Endothelial cell of hepatic sinusoid (primary cell): ENCODE results near the gene MRPL14.

Experiments
- in situ Hi-C: cut with HindIII; loops from 2 replicates; pipeline ENCODE4 v1.10.0; 2017; ENCODE audit warnings: low sequenced_read_pairs

MRPL14 gene

DNA sequence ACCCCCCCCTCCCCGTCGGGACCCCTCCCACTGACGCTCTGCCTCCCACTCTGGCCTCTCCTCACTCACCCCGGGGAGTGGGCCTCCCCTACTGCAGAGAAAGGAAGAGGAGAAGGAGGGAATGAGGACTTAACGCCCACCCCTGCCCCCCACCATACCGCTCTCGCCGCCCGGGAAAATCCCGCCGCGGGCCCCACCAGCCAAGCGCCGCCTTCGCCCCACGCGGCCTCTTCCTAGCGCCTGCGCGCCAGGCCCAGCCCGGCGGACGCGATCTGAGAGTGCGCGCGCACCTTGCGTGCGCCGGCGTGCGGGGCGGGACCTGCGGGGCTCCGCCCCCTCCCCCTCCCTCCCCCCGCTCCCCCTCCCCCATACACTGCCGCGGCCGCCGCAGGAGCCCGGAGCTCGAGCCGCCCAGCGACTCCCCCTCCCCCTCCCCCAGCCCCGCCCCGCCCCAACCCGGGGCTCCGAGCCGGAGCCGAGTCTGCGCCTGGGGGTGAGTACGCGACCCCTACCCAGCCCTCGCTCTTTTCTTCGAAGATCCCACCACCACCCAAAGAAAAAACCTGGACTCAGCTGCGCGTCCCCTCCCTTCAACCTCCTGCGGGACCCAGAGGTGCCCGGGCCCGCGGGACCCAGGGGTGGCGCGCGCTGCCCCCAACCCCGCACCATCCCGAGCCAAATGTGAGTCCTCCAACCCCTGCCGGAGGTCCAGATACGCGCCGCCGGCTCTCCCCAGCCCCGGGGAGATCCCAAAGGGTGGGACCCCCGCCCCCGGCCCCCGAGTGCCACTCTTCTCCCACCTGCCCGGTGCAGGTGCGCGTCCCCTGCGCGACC is at the start of gene MRPL14, which contains the start of gene TMEM63B:
MRPL14 (minus strand) TSS at position 267 of the 834 bp plus-strand sequence. CDS start 10,841 bp downstream, outside the sequence.
TMEM63B (plus strand) TSS at position 369 of the 834 bp plus-strand sequence. CDS start 7,031 bp downstream, outside the sequence.
- in situ Hi-C loops: no loop called here

- in situ Hi-C loops: no loop called here
Observed at GRCh38 chr6:44176130-44176761, 49.0 kb upstream of the MRPL14 start.

DNA sequence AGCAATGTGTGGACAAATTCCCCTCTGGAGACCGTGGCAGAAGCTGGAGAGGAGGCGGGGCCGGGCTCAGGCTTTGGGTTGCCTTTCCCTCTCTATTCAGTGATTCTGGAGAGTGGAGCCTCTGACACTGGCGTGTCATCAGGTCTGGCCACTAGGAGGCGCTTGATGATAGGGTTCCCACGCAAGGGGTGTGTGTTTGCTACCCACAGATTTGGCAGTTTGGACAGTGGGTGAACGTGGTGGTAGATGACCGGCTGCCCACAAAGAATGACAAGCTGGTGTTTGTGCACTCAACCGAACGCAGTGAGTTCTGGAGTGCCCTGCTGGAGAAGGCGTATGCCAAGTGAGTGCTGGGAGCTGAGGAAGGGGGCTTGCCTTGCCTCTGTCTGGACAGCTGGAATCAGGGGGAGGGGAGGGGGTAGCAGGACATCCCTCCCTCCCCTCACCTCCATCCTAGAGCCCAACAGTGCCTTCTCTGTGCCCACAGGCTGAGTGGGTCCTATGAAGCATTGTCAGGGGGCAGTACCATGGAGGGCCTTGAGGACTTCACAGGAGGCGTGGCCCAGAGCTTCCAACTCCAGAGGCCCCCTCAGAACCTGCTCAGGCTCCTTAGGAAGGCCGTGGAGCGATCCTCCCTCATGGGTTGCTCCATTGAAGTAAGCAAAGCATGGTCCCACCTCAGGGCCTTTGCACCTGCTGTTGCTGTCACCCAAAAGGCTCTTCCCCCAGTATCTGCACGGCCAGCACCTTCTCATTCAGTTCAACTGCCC is 45.7 kb upstream of the MRPL14 start:
- in situ Hi-C loops: no loop called here

DNA sequence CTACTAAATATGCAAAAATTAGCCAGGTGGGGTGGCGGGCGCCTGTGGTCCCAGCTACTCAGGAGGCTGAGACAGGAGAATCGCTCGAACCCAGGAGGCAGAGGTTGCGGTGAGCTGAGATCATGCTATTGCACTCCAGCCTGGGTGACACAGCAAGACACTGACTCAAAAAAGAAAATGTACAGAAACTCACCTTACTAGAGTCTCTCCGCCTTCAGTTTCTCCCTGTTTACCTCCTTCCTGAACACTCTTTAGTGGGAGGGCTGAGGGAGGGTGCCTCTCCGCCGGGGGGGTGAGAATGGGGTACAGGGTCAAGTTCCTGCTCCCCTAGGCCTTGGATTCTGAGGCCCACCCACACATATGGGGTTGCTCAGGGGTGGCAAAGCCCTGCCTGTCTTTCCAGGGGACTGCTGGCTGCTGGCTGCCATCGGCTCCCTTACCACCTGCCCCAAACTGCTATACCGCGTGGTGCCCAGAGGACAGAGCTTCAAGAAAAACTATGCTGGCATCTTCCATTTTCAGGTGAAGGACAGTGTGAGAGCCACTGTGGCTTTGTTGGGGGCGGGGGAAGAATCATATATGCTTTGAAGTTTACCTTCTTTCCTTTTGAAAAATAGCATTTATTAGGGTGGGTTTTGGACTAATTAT is 44.8 kb upstream of the MRPL14 start:
- in situ Hi-C loops: no loop called here

GRCh38 chr6:44169886-44170570 is 42.8 kb upstream of the MRPL14 start:
- in situ Hi-C loops: no loop called here

DNA sequence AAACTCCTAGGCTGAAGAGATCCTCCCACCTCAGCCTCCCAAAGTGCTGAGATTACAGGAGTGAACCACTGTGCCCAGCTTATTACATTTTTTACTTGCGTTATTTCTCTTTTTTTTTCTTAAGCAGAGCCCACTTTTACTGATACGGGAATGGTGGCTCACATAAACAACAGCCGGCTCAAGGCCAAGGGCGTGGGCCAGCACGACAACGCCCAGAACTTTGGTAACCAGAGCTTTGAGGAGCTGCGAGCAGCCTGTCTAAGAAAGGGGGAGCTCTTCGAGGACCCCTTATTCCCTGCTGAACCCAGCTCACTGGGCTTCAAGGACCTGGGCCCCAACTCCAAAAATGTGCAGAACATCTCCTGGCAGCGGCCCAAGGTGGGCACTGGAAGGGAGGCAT is 41.9 kb upstream of the MRPL14 start:
- in situ Hi-C loops: no loop called here

- in situ Hi-C loops: no loop called here
Observed at GRCh38 chr6:44167567-44167966, 40.3 kb upstream of the MRPL14 start.

- in situ Hi-C loops: no loop called here
Observed at GRCh38 chr6:44166591-44167184, 39.4 kb upstream of the MRPL14 start.

GRCh38 chr6:44166116-44166515 is 38.9 kb upstream of the MRPL14 start:
- in situ Hi-C loops: no loop called here

- in situ Hi-C loops: no loop called here
Observed at GRCh38 chr6:44162876-44163625, 35.8 kb upstream of the MRPL14 start.

DNA sequence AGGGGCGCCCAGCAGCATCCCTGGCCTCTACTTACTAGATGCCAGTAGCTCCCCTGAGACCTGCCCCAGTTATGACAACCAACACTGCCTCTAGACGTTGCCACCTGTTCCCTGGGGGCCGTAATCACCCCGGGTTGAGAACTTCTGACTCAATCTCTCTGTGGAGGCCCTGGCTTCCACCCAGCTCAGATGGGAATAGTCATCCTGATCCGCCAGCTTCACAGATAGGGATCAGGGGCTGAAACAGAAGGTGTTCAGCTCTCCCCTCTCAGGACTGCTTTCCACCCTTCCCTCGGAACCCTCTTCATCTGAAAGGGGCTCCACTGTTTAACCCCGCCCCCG is 34.7 kb upstream of the MRPL14 start:
- in situ Hi-C loops: no loop called here

- in situ Hi-C loops: no loop called here
Observed at GRCh38 chr6:44158770-44159228, 31.5 kb upstream of the MRPL14 start, which contains the start of gene CAPN11. Gene CAPN11 (plus strand): TSS chr6:44158820. CDS start chr6:44158849, 29 bp downstream.

GRCh38 chr6:44157152-44157521 is 29.9 kb upstream of the MRPL14 start:
- in situ Hi-C loops: no loop called here

- in situ Hi-C loops: no loop called here
Observed at GRCh38 chr6:44156494-44157151, 29.4 kb upstream of the MRPL14 start.

GRCh38 chr6:44154067-44154466 is 26.8 kb upstream of the MRPL14 start:
- in situ Hi-C loops: loop anchor here (5.0 kb wide), 3 partner anchors 52 to 103 kb away; partner anchors contain the start of gene SLC35B2

DNA sequence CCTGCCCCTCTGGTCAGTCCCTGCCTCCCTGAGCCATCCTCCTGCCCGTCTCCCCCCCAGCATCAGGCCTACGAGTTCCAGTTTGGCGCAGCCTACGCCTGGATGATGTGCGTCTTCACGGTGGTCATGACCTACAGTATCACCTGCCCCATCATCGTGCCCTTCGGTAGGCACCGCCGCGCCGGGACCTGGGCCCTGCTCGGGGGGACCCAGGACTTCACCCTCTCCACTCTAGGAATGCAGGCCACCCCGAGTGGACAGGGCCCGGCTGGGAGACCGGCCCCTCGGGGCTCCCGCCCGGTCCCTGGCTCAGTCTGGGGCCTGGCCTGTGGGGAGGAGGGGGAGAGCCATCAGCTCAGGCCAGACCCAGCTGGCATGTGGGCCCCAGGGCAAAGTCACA is 25.3 kb upstream of the MRPL14 start:
- in situ Hi-C loops: loop anchor here (5.0 kb wide), 3 partner anchors 50 to 105 kb away; partner anchors contain the start of gene SLC35B2

- in situ Hi-C loops: loop anchor here (5.0 kb wide), 3 partner anchors 50 to 105 kb away; partner anchors contain the start of gene SLC35B2
Observed at GRCh38 chr6:44152109-44152461, 24.8 kb upstream of the MRPL14 start.

- in situ Hi-C loops: loop anchor here (5.0 kb wide), 3 partner anchors 49 to 106 kb away; partner anchors contain the start of gene SLC35B2
Observed at GRCh38 chr6:44151348-44152108, 24.3 kb upstream of the MRPL14 start.
